GM23248 (cell line): ENCODE results near the gene DUSP7. TPM values are rescaled to one million over a fixed set of nuclear protein-coding genes. Genes with fewer than 3 reads are reported as not detected.
A peak's percentile ranks its signal among the peaks of the same experiment; 100 is the strongest.

Experiments
- DNase-seq: peaks from one replicate; pipeline ENCODE4 v3.0.0-alpha.2; 2015
- H2AFZ ChIP-seq: fragments of 200-600 bp; sonication (generic); 2 replicates; pipeline ENCODE4 v1.6.1; 2016; ENCODE audit warnings: antibody characterized with exemption
- H3F3A ChIP-seq: fragments of 200-600 bp; sonication (generic); 2 replicates; pipeline ENCODE4 v1.6.1; 2016; ENCODE audit warnings: mild to moderate bottlenecking, antibody characterized with exemption, mixed run types; ENCODE audit not compliant: insufficient read depth
- H3K27ac ChIP-seq: fragments of 200-600 bp; sonication (generic); 2 replicates; pipeline ENCODE4 v1.5.1; 2016; ENCODE audit warnings: mild to moderate bottlenecking
- H3K27me3 ChIP-seq: fragments of 200-600 bp; sonication (generic); replicated peaks from 2 replicates; pipeline ENCODE4 v1.6.1; 2016; ENCODE audit warnings: mild to moderate bottlenecking; ENCODE audit not compliant: insufficient read depth
- H3K36me3 ChIP-seq: fragments of 200-600 bp; sonication (generic); 2 replicates; pipeline ENCODE4 v1.6.1; 2016; ENCODE audit warnings: low read depth, mild to moderate bottlenecking
- H3K4me1 ChIP-seq: fragments of 200-600 bp; sonication (generic); 2 replicates; pipeline ENCODE4 v1.6.1; 2016; ENCODE audit warnings: mild to moderate bottlenecking; ENCODE audit not compliant: insufficient read depth
- H3K4me2 ChIP-seq: fragments of 200-600 bp; sonication (generic); one replicate; pipeline ENCODE4 v1.6.1; 2016; ENCODE audit warnings: mild to moderate bottlenecking; ENCODE audit not compliant: unreplicated experiment
- H3K4me3 ChIP-seq: fragments of 200-600 bp; sonication (generic); 2 replicates; pipeline ENCODE4 v1.5.1; 2016; ENCODE audit warnings: mild to moderate bottlenecking
- H3K79me2 ChIP-seq: fragments of 200-600 bp; sonication (generic); 2 replicates; pipeline ENCODE4 v1.6.1; 2016; ENCODE audit warnings: mild to moderate bottlenecking; ENCODE audit not compliant: insufficient read depth
- H3K9ac ChIP-seq: fragments of 200-600 bp; sonication (generic); 2 replicates; pipeline ENCODE4 v1.6.1; 2016; ENCODE audit warnings: mild to moderate bottlenecking
- H3K9me2 ChIP-seq: fragments of 200-600 bp; sonication (generic); 2 replicates; pipeline ENCODE4 v1.6.1; 2016; ENCODE audit warnings: mixed run types, mild to moderate bottlenecking, moderate library complexity; ENCODE audit not compliant: insufficient read depth
- H3K9me3 ChIP-seq: fragments of 200-600 bp; sonication (generic); one replicate; pipeline ENCODE4 v1.6.1; 2017; ENCODE audit warnings: low read depth
- H4K20me1 ChIP-seq: fragments of 200-600 bp; sonication (generic); 2 replicates; pipeline ENCODE4 v1.6.0; 2016; ENCODE audit not compliant: insufficient read depth
- EZH2 ChIP-seq: fragments of 200-600 bp; sonication (generic); IDR thresholded peaks from 2 replicates; pipeline ENCODE4 v1.6.1; 2018; ENCODE audit warnings: antibody characterized with exemption, mild to moderate bottlenecking; ENCODE audit not compliant: insufficient read depth, poor library complexity, severe bottlenecking
- EZH2phosphoT487 ChIP-seq: fragments of 200-600 bp; sonication (generic); IDR thresholded peaks from 2 replicates; pipeline ENCODE4 v1.6.1; 2018; ENCODE audit warnings: antibody characterized with exemption, moderate library complexity, mild to moderate bottlenecking, low read depth; ENCODE audit not compliant: insufficient read depth
- WGBS, 2 experiments: methylation state at CpG; one replicate each; pipeline ENCODE4 v1.1.6; 2015 to 2017; ENCODE audit warnings: low lambda C conversion rate in 2 of 2, low coverage in 1 of 2; ENCODE audit errors: missing lambda C conversion rate in 2 of 2; 5-methylcytosine and 5-hydroxymethylcytosine counted together
- in situ Hi-C: fragments of 300-500 bp; cut with MboI; formaldehyde crosslinking; loops from 2 replicates; pipeline ENCODE4 v1.15.0; 2020
- polyA plus RNA-seq: library from polyadenylated mRNA; unstranded; fragments of >200 nt; fragmentation: Nextera tagmentation; extraction: Ambion mirVana; gene quantifications from 2 replicates; pipeline ENCODE4 v1.2.1, GENCODE V29; 2016
- total RNA-seq: library from RNA; depleted of rRNA; stranded (reverse); fragments of >200 nt; shearing (Covaris generic); gene quantifications from 2 replicates; pipeline ENCODE4 v1.2.3, GENCODE V29; 2014

Gene DUSP7
- total and polyA plus RNA-seq, 2 experiments from 2014 or later, result 5.8 to 17.7 TPM

- 58 to 72% methylated on average over 2 of the region's 2 CpGs for WGBS, 2 experiments
- Histone ChIP-seq H3K27ac (no peak overlapping the region), H3K4me1 (peaks cover 15% of the 10 kb centered on the region; the same call in 1 of the 2 replicates), H2AFZ (no peak overlapping the region), H3K9me2 (no peaks in the 10 kb centered on the region), H3F3A (no peaks in the 10 kb centered on the region), H3K4me2 (no peak overlapping the region), H3K27me3 (no peaks in the 10 kb centered on the region), H4K20me1 (no peaks in the 10 kb centered on the region), H3K79me2 (no peaks in the 10 kb centered on the region), H3K4me3 (no peak overlapping the region), H3K36me3 (peaks cover 6% of the 10 kb centered on the region; the same call in 1 of the 2 replicates), H3K9ac (no peak overlapping the region), H3K9me3 (no peaks in the 10 kb centered on the region)
- in situ Hi-C loops, result no loop called here
- DNase-seq, result no peak
- TF ChIP-seq EZH2phosphoT487, result no peak
- TF ChIP-seq EZH2, result no peak
These were observed 41.6 kb upstream of the DUSP7 start for GRCh38 chr3:52097851-52098507.

DNA sequence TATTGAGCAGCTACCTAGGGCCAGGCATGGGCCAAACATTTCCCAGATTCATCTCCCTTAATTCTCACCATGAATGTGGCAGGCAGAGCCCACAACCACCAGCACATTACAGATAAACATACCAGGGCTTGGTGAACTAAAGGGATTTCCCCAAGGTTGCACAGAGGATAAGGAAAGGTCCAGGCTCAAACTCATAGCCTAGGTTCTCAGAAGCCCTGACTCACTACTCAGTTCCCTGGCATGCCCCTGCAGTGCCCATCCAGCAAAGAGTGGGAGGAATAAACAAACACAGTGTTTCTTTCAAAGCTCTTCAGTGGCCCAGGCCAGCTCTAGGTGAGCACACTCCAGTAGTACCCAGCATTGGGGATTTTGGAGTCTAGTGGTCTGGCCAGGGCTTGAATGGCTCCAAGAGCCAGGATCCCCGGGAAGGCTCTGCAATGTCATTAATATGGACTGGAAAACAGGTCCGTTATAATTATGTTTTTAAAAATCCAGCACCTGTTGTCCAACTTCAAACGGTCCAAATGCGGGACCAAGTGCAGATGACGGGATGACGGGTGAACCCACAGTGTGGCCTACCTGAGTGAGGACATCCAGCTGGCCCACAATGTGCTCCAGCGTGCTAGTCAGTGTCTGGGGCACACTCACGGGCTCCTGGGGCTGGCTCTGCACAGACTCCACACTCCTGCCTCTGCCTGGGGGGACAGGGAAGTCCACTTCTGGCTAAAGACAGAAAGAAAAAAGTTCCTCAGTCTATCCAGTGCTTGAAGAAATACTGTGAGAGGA is 39.8 kb upstream of the DUSP7 start:
- Histone ChIP-seq H3F3A (no peaks in the 10 kb centered on the region), H2AFZ (no peak overlapping the region), H3K9me2 (no peaks in the 10 kb centered on the region), H3K27ac (no peak overlapping the region), H4K20me1 (no peaks in the 10 kb centered on the region), H3K27me3 (no peaks in the 10 kb centered on the region), H3K9me3 (no peaks in the 10 kb centered on the region), H3K36me3 (no peaks in the 10 kb centered on the region), H3K79me2 (no peaks in the 10 kb centered on the region), H3K4me1 (peaks cover 21% of the 10 kb centered on the region), H3K4me3 (no peak overlapping the region), H3K4me2 (no peak overlapping the region), H3K9ac (no peak overlapping the region)
- 91% methylated on average over 8 of the region's 8 CpGs for WGBS, 2 experiments
- in situ Hi-C loops, result no loop called here
- TF ChIP-seq EZH2phosphoT487, result no peak
- TF ChIP-seq EZH2, result no peak
- DNase-seq, result no peak

DNA sequence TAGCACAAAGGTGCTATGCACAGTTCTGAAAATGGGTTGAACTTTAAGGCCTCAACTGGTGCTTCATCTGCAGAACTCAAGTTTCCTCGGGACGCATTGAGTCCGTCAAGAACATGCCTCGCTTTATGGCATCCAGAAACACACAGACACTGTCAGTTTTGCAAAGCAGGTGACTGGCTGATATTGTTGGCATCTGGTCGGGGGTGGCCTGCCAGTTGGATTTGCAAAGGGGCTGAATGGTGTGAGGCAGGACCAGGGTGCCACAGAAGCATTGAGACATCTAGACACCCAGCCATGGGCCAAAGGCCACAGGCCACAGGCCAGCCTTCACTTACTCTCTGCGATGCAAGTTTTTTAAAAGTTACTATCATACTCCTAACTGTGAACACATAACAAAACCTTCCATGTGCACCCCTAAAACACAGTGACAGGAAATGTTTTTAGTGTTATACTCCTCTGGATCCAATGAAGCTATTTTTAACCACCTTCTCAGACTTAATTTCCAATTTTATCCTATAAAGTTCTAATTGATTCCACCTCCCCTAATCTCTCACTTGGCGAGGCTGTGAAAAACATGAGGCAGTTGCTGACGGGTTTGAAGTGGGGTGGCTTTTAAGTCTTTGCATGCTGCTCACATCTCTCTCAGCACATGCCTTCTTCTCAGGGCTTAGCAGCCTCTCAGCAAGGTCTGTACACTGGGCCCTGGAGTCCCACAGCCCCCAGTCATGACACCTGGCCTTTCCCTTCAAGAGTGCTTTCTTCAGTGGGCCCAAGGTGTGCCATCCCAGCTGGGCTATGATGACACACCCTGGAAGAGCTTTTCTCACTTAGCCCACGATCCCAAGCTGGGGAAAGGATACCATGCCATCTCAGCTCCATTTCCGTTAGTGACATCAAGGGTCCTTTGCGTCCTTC is 38.5 kb upstream of the DUSP7 start:
- DNase-seq, result no peak
- H3K27ac ChIP-seq, result no peak overlapping the region
- no peaks in the 10 kb centered on the region for H3K79me2 ChIP-seq
- H3K27me3 ChIP-seq, result no peaks in the 10 kb centered on the region
- in situ Hi-C loops, result no loop called here
- H3K4me2 ChIP-seq, result no peak overlapping the region
- H4K20me1 ChIP-seq, result no peaks in the 10 kb centered on the region
- peaks cover 35% of the 10 kb centered on the region for H3K4me1 ChIP-seq
- TF ChIP-seq EZH2 (no peak), EZH2phosphoT487 (no peak)
- H3K9me3 ChIP-seq, result no peaks in the 10 kb centered on the region
- H3K9me2 ChIP-seq, result no peaks in the 10 kb centered on the region
- no peak overlapping the region for H2AFZ ChIP-seq
- H3K36me3 ChIP-seq, result no peaks in the 10 kb centered on the region
- no peak overlapping the region for H3K9ac ChIP-seq
- H3K4me3 ChIP-seq, result no peak overlapping the region
- WGBS, 2 experiments, result 88 to 89% methylated on average over 11 of the region's 11 CpGs
- H3F3A ChIP-seq, result no peaks in the 10 kb centered on the region

DNA sequence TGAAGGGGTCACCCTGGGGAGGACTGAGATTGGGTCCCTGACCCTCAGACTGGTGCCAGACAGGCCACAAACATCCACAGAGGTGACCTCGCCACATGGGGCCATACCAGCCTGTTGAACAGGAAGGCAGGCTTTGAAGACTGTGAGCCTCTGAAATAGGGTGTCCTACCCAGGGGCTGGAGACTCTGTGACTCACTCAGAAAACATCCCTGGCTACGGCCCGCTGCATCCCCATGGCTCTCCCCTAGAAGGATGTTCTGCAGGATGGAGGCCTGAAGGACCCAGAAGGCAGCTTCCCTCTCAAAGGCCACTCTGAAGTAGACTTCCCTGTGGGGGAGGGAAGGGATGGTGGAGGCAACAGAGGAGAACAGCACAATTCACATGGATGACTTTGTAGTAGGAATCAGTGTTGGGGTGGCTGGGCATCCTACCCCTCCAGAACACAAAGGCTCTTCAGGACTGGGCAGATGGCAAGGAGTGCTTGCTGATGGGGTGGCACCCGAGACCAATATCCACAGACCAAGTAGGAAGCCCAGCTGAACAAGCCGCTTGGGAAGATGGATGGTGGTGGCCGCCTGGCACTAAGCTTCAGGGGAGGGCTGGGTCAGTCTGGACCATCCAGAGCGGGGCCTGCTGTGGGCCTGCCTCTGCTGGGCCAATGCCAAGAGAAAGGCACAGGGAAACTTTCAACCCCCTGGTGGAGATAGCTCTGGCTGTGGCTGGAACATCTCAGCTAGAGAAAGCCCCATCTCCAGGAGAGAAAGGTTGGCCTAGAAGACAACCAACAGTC is 37.6 kb upstream of the DUSP7 start:
- WGBS, 2 experiments, result 76 to 80% methylated on average over 7 of the region's 7 CpGs
- Histone ChIP-seq H4K20me1 (no peaks in the 10 kb centered on the region), H3K9me3 (no peaks in the 10 kb centered on the region), H3F3A (no peaks in the 10 kb centered on the region), H3K9me2 (no peaks in the 10 kb centered on the region), H3K36me3 (no peaks in the 10 kb centered on the region), H3K9ac (no peak overlapping the region), H3K27ac (no peak overlapping the region), H2AFZ (no peak overlapping the region), H3K4me2 (no peak overlapping the region), H3K4me3 (no peak overlapping the region), H3K4me1 (peaks cover 38% of the 10 kb centered on the region), H3K79me2 (no peaks in the 10 kb centered on the region), H3K27me3 (no peaks in the 10 kb centered on the region)
- in situ Hi-C loops, result no loop called here
- TF ChIP-seq EZH2phosphoT487 (no peak), EZH2 (no peak)
- DNase-seq, result peak; percentile 25
